GM12878 (cell line): ENCODE data around the gene DIAPH2. TPM values are rescaled to one million over a fixed set of nuclear protein-coding genes. Genes with fewer than 3 reads are reported as not detected.

Experiments used
- ATAC-seq: fragments of 200-7000 bp; cut with Tn5 transposase; 3 replicates; pipeline ENCODE4 v1.9.1; 2020; ENCODE audit warnings: mild to moderate bottlenecking, moderate library complexity
- BruUV-seq: library from RNA; stranded (reverse); fragments of 400-500 nt; replicated peaks from 2 replicates; lab custom pipeline; 2021; lab: Mats Ljungman, UMichigan
- CTCF ChIA-PET: fragments of 300-600 bp; sonication (Branson Sonifier 250); formaldehyde crosslinking; extraction: SDS; loops from one replicate; lab custom pipeline; 2021; ENCODE audit warnings: inconsistent platforms; lab: Yijun Ruan, JAX
- POLR2A ChIA-PET: fragments of 350-600 bp; formaldehyde crosslinking; extraction: SDS; loops from one replicate; lab custom pipeline; 2021; ENCODE audit warnings: inconsistent platforms; lab: Charles Lee
- RAD21 ChIA-PET: fragments of 300-600 bp; sonication (Branson Sonifier 250); formaldehyde crosslinking; loops from one replicate; lab custom pipeline; 2023; ENCODE audit warnings: antibody characterized with exemption; ENCODE audit not compliant: unreplicated experiment; lab: Charles Lee
- SMC1A ChIA-PET: fragments of 300-600 bp; sonication (Branson Sonifier 250); formaldehyde crosslinking; loops from one replicate; lab custom pipeline; 2023; ENCODE audit not compliant: unreplicated experiment, uncharacterized antibody; lab: Charles Lee
- DNase-seq: peaks from one replicate; pipeline ENCODE4 v3.0.0-alpha.2; 2011; ENCODE audit warnings: low read depth, low spot score
- FAIRE-seq: peaks from 3 replicates; lab custom pipeline; 2011; peaks lifted over from hg19 to GRCh38; lab: Jason Lieb, UNC
- H2AFZ ChIP-seq: 2 replicates; pipeline ENCODE4 v1.6.0; 2011; ENCODE audit warnings: low read depth, low read length, control low read depth; ENCODE audit not compliant: control insufficient read depth
- H3K27ac ChIP-seq: 2 replicates; pipeline ENCODE4 v1.5.1; 2011; ENCODE audit warnings: control low read depth; ENCODE audit not compliant: control insufficient read depth, insufficient read depth
- H3K27me3 ChIP-seq, 2 experiments: replicated peaks in 1 of 2; 2 replicates each; pipeline versions ENCODE4 v1.6.0 to v1.6.1; 2011; ENCODE audit warnings: low read length in 1 of 2; ENCODE audit not compliant: control insufficient read depth in 2 of 2, insufficient read depth in 2 of 2
- H3K36me3 ChIP-seq, 2 experiments: 2 replicates each; pipeline ENCODE4 v1.5.1; 2011; ENCODE audit warnings: low read length in 1 of 2; ENCODE audit not compliant: control insufficient read depth in 2 of 2, insufficient read depth in 2 of 2
- H3K4me1 ChIP-seq: 2 replicates; pipeline ENCODE4 v1.6.1; 2011; ENCODE audit warnings: mild to moderate bottlenecking, low read length, moderate library complexity, mixed read lengths; ENCODE audit not compliant: control insufficient read depth, insufficient read depth
- H3K4me2 ChIP-seq: 2 replicates; pipeline ENCODE4 v1.6.0; 2011; ENCODE audit warnings: control low read depth; ENCODE audit not compliant: control insufficient read depth, insufficient read depth
- H3K4me3 ChIP-seq: fragments of 200-600 bp; sonication (generic); 2 replicates; pipeline ENCODE4 v1.5.1; 2016
- H3K79me2 ChIP-seq: 2 replicates; pipeline ENCODE4 v1.6.0; 2011; ENCODE audit warnings: low read length; ENCODE audit not compliant: control insufficient read depth, insufficient read depth
- H3K9ac ChIP-seq: 2 replicates; pipeline ENCODE4 v1.8.0; 2011; ENCODE audit warnings: low read length, control low read depth, mixed read lengths; ENCODE audit not compliant: control insufficient read depth, insufficient read depth
- H3K9me3 ChIP-seq: replicated peaks from 3 replicates; pipeline ENCODE4 v1.5.1; 2011; ENCODE audit warnings: mild to moderate bottlenecking, low read length; ENCODE audit not compliant: control insufficient read depth, insufficient read depth
- H4K20me1 ChIP-seq: 2 replicates; pipeline ENCODE4 v1.6.0; 2011; ENCODE audit not compliant: control insufficient read depth, insufficient read depth
- BMI1 ChIP-seq: fragments of 450-650 bp; IDR thresholded peaks from 2 replicates; pipeline ENCODE4 v1.6.1; 2016; ENCODE audit warnings: mild to moderate bottlenecking, moderate library complexity, borderline replicate concordance
- GATAD2B ChIP-seq: fragments of 450-650 bp; conservative IDR thresholded peaks from 2 replicates; pipeline ENCODE4 v1.6.1; 2017; ENCODE audit warnings: low read depth, mild to moderate bottlenecking, moderate library complexity
- JUNB ChIP-seq: IDR thresholded peaks from 2 replicates; pipeline ENCODE4 v1.6.1; 2016; ENCODE audit warnings: antibody characterized with exemption, mild to moderate bottlenecking
- NFIC ChIP-seq: IDR thresholded peaks from 2 replicates; pipeline ENCODE4 v1.6.1; 2012; ENCODE audit warnings: low read depth, mild to moderate bottlenecking, inconsistent platforms, low read length, moderate library complexity
- SUZ12 ChIP-seq: fragments of 200-600 bp; sonication (generic); IDR thresholded peaks from one replicate; pipeline ENCODE4 v1.6.1; 2018; ENCODE audit warnings: antibody characterized with exemption, mild to moderate bottlenecking; ENCODE audit not compliant: unreplicated experiment
- WGBS: methylation state at CpG from one replicate; pipeline ENCODE4 v1.1.6; 2016; ENCODE audit warnings: low lambda C conversion rate; ENCODE audit not compliant: insufficient replicate concordance, insufficient coverage; ENCODE audit errors: missing lambda C conversion rate; 5-methylcytosine and 5-hydroxymethylcytosine counted together
- in situ Hi-C: fragments of 300-500 bp; cut with MboI; formaldehyde crosslinking; loops from 9 replicates; pipeline ENCODE4 v1.14.3; 2018; ENCODE audit warnings: mixed read lengths
- intact Hi-C: fragments of 100-400 bp; cut with micrococcal nuclease; formaldehyde crosslinking; loops from one replicate; pipeline ENCODE4 v1.14.2; 2022; ENCODE audit not compliant: unreplicated experiment
- polyA plus RNA-seq, 11 experiments: library from polyadenylated mRNA; depleted of rRNA in 4 of 11; unstranded in 6 of 11; stranded (reverse) in 5 of 11; fragments of >200 nt; fragmentation: Nextera tagmentation in 4 of 11; fragmentation: Illumina TruSeq in 1 of 11; extraction: Ambion mirVana in 4 of 11; extraction: Trizol in 1 of 11; gene quantifications; 1 replicate in 1 of 11; 2 replicates in 10 of 11; pipeline versions ENCODE4 v1.2.1 to v1.2.3, GENCODE V29; 2011 to 2016; ENCODE audit warnings: inconsistent platforms in 2 of 11, missing spikeins in 2 of 11, low read depth in 1 of 11
- total RNA-seq, 4 experiments: library from RNA; depleted of rRNA in 3 of 4; stranded (reverse); fragments of >200 nt in 3 of 4; fragmentation: Illumina TruSeq in 1 of 4; extraction: Trizol in 1 of 4; gene quantifications; 2 replicates each; pipeline versions ENCODE4 v1.2.1 to v1.2.3, GENCODE V29; 2013 to 2021
- TF ChIP-seq, protein P1 (sequence below): fragments of 450-650 bp; IDR thresholded peaks from 2 replicates; pipeline ENCODE4 v1.6.1; 2018; ENCODE audit warnings: mild to moderate bottlenecking, low read depth, moderate library complexity; ENCODE audit not compliant: partially characterized antibody

Gene DIAPH2
- total and polyA plus RNA-seq, 10 of the 15 experiments (the other 5 are each of a cell fraction or from before 2014, with no cell fraction given) = 2.2 to 16.6 (median 8.8) TPM

DNA sequence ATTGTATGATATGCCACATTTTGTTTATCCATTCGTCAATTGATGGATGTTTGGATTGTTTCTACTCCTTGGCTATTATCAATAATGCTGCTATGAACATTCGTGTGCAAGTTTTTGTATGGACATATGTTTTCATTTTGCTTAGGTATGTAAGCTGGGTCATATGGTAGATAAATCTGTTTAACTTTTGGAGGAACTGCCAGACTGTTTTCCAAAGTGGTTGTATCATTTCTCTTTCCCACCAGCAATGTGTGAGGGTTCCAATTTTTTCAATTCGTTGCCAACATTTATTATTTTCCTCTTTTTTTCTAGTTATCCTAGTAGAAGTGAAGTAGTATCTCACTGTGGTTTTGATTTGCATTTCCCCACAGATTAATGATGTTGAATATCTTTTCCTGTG, 71.8 kb downstream of the DIAPH2 start:
- H2AFZ ChIP-seq = no peak overlapping the region
- in situ Hi-C loops = no loop called here

More for the DNA sequence above, 71.8 kb downstream of the DIAPH2 start:
- POLR2A ChIA-PET = no interaction called here
- TF ChIP-seq SUZ12 = no peak
- TF ChIP-seq, protein P1, sequence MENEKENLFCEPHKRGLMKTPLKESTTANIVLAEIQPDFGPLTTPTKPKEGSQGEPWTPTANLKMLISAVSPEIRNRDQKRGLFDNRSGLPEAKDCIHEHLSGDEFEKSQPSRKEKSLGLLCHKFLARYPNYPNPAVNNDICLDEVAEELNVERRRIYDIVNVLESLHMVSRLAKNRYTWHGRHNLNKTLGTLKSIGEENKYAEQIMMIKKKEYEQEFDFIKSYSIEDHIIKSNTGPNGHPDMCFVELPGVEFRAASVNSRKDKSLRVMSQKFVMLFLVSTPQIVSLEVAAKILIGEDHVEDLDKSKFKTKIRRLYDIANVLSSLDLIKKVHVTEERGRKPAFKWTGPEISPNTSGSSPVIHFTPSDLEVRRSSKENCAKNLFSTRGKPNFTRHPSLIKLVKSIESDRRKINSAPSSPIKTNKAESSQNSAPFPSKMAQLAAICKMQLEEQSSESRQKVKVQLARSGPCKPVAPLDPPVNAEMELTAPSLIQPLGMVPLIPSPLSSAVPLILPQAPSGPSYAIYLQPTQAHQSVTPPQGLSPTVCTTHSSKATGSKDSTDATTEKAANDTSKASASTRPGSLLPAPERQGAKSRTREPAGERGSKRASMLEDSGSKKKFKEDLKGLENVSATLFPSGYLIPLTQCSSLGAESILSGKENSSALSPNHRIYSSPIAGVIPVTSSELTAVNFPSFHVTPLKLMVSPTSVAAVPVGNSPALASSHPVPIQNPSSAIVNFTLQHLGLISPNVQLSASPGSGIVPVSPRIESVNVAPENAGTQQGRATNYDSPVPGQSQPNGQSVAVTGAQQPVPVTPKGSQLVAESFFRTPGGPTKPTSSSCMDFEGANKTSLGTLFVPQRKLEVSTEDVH = no peak
- TF ChIP-seq GATAD2B = no peak
- TF ChIP-seq BMI1 = no peak
- no peak for TF ChIP-seq NFIC
- TF ChIP-seq JUNB = no peak
- Histone ChIP-seq H3K27me3 (no peaks in the 10 kb centered on the region), H3K4me3 (no peak overlapping the region), H3K4me2 (no peak overlapping the region), H3K4me1 (no peaks in the 10 kb centered on the region), H4K20me1 (no peaks in the 10 kb centered on the region), H3K9me3 (no peaks in the 10 kb centered on the region), H3K36me3 (no peaks in the 10 kb centered on the region), H3K27ac (no peak overlapping the region), H3K79me2 (no peaks in the 10 kb centered on the region), H3K9ac (no peak overlapping the region)
- SMC1A ChIA-PET = no interaction called here
- DNase-seq (no peak), ATAC-seq (no peak), FAIRE-seq (no peak)
- RAD21 ChIA-PET = no interaction called here
- no TSS peak for BruUV-seq
- 67% methylated on average over 3 of the region's 3 CpGs for WGBS
- CTCF ChIA-PET = no interaction called here
- intact Hi-C loops = no loop called here
